ENCODE data around the gene TRAF2. TPM values are rescaled to one million over a fixed set of nuclear protein-coding genes. Genes with fewer than 3 reads are reported as not detected.

The TRAF2 gene
- total and polyA plus RNA-seq, 2 of the 13 experiments (the other 11 are each of a cell fraction or from before 2014, with no cell fraction given), result 12.4 to 13.6 TPM

DNA sequence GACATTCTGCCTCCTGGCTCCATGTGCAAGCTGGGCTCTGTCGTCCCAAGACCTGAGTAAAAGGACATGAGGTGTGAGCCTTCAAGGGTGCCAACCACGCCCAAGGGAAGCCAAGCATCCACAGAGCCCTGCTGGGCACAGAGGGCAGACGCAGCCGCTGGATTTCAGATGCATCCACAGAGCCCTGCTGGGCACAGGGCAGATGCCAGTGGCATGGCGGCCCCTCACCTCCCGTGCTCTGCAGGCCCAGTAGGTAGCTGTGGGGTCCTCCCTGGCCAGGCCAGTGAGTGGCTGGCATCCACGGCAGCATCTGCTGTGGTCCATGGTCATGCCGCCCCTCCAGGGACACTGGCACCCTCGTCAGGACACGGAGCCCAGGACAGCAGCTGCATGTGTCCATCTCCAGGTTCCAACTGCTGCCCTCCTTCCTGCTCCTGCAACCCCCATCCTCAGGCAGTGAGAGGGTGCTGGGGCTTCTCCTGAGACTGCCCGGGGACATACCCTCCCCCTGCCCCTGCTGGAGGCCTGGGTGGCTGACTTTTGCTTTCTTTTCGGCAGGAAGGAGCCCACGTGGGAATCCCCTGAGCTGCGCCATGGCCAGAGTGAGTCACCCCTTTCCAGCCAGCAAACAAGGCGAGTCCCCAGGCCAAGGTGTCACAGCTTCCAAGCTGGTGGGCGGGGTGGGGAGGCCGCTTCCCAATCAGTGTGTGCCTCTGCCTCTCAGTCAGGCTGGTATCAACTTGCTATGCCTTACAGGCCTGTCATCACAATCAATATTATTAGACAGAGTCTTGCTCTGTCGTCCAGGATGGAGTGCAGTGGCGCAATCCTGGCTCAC lies 4.0 kb upstream of the TRAF2 start (continued):
- TF ChIP-seq, protein P1, sequence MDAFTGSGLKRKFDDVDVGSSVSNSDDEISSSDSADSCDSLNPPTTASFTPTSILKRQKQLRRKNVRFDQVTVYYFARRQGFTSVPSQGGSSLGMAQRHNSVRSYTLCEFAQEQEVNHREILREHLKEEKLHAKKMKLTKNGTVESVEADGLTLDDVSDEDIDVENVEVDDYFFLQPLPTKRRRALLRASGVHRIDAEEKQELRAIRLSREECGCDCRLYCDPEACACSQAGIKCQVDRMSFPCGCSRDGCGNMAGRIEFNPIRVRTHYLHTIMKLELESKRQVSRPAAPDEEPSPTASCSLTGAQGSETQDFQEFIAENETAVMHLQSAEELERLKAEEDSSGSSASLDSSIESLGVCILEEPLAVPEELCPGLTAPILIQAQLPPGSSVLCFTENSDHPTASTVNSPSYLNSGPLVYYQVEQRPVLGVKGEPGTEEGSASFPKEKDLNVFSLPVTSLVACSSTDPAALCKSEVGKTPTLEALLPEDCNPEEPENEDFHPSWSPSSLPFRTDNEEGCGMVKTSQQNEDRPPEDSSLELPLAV (CRISPR knock-in tag; conservative IDR thresholded peaks at IDR 0.05; ENCODE audit: low read depth), result no peak
- TF ChIP-seq HMGA1 (CRISPR knock-in tag; conservative IDR thresholded peaks at IDR 0.05) (no peak), JARID2 (CRISPR knock-in tag; IDR thresholded peaks at IDR 0.05; ENCODE audit: insufficient replicate concordance) (no peak), HES4 (CRISPR knock-in tag; IDR thresholded peaks at IDR 0.05; ENCODE audit: borderline replicate concordance) (peak; percentile 39; the same call in 1 of the 2 replicates), HOXD1 (CRISPR knock-in tag; IDR thresholded peaks at IDR 0.05) (no peak), GATAD1 (CRISPR knock-in tag; IDR thresholded peaks at IDR 0.05) (peak; percentile 76), AFF4 (CRISPR knock-in tag; IDR thresholded peaks at IDR 0.05) (0 out of 2 replicates have a peak, but pooled peaks have one; percentile 50), ZFP36 (IDR thresholded peaks at IDR 0.05; ENCODE audit: borderline replicate concordance, low read depth, low read length, partially characterized antibody) (no peak), KDM6A (CRISPR knock-in tag; IDR thresholded peaks at IDR 0.05; ENCODE audit: low read depth) (no peak), ZSCAN22 (CRISPR knock-in tag; IDR thresholded peaks at IDR 0.05) (no peak)
- TF ChIP-seq, protein P2, sequence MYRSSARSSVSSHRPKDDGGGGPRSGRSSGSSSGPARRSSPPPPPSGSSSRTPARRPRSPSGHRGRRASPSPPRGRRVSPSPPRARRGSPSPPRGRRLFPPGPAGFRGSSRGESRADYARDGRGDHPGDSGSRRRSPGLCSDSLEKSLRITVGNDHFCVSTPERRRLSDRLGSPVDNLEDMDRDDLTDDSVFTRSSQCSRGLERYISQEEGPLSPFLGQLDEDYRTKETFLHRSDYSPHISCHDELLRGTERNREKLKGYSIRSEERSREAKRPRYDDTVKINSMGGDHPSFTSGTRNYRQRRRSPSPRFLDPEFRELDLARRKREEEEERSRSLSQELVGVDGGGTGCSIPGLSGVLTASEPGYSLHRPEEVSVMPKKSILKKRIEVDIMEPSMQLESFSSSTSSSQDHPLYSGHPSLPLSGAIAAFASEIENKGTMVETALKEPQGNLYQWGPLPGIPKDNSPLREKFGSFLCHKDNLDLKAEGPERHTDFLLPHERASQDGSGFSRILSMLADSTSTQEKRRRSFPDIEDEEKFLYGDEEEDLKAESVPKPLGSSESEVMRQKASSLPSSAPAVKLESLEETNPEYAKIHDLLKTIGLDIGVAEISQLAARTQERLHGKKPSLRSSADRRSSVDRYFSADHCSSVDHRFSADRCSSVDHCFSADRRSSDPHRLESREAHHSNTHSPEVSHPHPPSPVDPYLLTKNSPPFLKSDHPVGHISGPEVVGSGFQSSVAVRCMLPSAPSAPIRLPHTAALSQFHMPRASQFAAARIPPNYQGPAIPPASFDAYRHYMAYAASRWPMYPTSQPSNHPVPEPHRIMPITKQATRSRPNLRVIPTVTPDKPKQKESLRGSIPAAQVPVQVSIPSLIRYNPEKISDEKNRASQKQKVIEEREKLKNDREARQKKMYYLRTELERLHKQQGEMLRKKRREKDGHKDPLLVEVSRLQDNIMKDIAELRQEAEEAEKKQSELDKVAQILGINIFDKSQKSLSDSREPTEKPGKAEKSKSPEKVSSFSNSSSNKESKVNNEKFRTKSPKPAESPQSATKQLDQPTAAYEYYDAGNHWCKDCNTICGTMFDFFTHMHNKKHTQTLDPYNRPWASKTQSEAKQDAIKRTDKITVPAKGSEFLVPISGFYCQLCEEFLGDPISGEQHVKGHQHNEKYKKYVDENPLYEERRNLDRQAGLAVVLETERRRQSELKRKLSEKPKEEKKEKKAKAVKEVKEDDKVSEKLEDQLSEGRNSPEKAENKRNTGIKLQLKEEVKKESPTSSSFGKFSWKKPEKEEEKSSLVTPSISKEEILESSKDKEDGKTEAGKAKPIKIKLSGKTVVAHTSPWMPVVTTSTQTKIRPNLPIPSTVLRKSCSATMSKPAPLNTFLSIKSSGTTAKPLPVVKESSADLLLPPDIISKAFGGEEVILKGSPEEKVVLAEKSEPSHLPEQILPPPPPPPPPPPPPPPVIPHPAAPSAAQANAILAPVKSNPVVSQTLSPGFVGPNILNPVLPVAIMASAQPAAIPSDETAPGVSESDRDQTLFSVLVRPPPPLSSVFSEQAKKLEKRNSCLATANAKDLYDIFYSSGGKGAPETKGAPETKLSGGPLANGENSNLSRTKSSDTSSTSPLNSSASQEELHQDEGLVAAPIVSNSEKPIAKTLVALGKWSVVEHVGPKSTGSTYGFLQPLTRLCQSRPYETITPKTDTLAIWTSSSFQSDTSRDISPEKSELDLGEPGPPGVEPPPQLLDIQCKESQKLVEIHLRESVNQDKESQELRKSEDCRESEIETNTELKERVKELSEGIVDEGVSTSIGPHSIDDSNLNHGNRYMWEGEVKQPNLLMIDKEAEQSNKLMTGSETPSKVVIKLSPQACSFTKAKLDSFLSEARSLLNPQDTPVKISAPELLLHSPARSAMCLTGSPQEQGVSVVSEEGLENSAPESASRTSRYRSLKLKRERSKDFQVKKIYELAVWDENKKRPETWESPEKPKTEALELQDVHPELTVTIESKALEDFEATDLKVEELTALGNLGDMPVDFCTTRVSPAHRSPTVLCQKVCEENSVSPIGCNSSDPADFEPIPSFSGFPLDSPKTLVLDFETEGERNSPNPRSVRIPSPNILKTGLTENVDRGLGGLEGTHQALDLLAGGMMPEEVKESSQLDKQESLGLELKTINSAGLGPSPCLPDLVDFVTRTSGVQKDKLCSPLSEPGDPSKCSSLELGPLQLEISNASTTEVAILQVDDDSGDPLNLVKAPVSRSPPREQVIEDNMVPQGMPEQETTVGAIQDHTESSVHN (CRISPR knock-in tag; IDR thresholded peaks at IDR 0.05), result 0 out of 2 replicates have a peak, but pooled peaks have one; percentile 77
